SHP77 (cell line): Measurements from ENCODE around the gene SLC23A2.

Experiments used
- DNase-seq, 2 experiments: peaks; one replicate each; lab custom pipeline; 2025; lab: John Stamatoyannopoulos, UW

The SLC23A2 gene

DNA sequence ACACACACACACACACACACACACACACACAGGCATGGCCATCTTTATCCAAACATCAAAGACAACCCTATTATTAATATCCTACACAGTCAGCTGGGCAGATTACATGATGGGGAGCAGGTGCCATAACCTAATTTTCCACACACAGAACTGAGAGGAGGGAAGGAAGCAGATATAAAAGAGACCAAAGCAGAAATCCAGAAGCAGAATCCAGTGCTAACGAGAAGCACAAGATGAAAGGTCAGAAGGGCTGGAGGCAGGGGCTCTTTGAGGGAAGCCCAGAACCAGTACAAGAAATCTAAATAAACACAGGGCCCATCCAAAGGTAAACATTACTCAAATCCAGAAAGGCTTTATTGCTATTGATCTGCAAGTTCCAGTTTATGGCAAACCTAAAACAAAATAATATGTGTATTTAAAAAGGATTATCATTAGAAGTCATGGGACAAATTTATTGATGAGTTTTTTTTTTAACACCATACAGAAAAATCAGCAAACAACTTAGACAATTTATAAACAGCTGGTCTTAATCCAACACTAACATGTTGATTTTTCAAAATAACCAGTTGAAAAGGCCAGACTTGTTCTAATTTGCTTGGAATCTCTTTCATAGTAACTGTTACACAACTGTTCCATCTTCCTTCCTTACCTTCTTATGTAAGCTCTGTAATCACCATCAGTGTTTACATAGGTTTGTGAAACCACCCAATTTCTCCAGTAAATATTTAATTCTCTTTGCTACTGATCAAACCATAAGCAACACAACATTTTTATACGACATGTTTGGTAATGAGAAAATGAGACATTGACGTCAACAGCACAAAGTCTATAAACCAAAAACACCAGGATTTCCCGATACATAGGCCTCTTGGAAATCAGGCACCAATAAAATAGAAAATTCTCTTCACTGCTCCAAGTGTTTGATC, 34.2 kb downstream of the SLC23A2 start:
- no peak for DNase-seq

DNA sequence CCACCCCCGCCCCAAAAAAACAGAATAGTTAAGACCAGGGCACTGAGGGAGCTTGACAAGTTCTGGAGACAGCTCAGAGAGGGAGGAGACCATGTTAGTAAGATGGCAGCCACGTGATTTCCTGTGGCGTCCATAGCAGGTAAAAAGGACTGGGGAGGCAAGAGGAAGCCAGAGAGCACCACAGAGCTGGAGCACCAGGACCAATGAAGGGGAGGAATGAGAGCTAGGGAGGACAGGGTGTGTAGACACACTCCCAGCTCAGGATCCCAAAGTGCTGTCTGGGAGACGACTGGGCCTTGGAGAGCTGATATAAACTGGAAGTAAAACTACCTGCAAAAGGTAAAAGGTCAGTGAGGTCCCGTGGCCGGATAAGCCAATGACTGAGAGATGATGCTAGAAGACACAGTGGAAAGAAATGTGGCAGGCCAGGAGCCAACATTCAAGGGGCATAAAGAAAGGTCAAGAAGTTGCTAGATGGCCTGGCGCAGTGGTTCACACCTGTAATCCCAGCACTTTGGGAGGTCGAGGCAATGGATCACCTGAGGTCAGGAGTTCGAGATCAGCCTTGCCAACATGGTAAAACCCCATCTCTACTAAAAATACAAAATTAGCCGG, 39.0 kb downstream of the SLC23A2 start:
- DNase-seq: no peak

DNA sequence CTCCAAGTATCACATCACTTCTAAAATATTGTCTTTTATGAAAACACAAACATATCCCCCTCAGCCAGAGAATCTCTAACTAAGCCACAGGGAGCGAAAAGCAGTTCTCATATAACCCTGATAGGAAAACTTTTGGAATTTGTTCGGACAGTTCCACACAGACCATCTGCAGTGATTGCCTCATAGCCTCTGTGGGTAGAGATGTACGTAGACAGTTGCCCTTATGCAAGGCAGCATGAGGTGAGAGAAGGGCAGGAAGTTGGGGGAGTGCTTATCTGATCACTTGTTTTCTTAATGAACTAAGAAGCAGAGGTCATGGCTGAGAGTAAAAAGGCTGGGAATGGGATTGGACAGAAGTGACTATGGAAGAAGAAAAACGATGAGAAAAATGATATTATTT, 39.6 kb downstream of the SLC23A2 start:
- DNase-seq: no peak

DNA sequence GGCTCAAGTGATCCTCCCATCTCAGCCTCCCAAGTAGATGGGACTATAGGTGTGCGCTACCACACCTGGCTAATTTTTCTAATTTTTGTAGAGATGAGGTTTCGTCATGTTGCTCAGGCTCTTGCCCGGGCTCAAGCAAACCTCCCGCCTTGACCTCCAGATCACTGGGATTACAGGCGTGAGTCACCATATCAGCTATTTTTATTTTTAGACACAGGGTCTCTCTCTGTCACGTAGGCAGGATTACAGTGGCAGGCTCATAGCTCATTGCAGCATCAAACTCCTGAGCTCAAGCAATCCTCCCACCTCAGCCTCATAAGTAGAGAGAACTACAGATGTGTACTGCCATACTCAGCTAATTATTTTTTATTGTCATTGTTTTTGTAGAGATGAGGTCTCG, 41.7 kb downstream of the SLC23A2 start:
- no peak for DNase-seq

DNA sequence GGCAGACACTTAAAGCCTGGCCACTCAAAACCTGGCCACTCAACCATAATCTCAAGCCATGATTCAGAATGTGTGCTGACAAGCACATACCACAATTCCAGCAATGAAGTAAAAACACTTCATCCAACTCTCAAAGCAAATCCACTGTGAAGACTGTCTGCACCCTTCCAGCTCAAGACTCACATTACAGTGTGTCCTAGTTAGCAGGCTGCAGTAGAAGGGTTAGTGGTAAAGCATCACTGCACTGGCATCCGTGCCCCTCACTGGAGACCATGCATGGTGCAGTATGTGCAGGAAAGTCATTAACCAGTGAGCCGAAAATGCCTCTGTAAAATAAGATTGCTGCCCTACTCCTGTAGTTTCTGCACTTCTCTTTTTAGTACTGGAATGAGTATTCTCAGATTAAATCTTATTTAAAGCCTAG, 43.4 kb downstream of the SLC23A2 start:
- no peak for DNase-seq

DNA sequence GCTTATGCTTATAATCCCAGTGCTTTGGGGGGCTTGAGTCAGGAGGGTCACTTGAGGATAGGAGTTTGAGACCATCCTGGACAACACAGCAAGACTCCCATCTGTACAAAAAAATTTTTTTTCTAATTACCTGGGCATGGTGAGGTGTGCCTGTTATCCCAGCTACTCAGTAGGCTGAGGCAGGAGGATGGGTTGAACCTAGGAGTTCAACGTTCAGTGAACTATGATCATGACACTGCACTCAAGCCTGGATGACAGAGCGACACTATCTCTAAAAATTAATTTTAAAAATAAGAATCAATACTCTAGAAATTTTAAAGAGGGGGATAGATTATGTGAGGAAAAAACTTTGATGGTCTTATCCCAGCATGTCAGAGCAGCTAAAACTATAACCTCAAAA, 44.1 kb downstream of the SLC23A2 start:
- DNase-seq: no peak

DNA sequence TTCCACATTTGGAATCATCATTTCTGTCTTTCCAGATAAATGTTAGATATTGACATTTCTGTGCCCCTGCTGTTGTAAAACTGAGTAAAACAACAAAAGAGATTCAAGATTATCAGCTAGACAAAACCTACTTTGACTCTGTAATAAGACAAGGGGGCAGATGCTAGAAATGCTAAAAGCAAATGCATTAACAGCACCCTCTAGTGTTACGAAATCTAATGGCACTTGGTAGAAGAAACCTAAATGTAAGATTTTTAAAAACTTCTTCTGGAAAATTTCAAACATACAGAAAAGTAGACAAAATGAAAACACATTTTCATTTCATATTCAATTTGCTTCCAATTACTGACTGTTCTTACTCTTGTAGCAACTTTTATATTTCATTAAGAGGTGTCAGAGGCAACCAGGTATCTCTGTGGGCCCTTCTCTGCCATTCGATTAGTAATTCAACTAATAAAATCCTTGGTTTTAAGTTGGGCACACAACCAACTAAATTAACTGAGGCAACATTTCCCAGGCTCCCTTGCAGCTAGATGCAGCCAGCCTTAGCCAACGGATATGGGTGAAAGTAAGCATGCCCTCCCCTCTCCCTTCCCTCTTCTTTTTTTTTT, 45.0 kb downstream of the SLC23A2 start:
- peak; percentile 45 to 49 for DNase-seq

DNA sequence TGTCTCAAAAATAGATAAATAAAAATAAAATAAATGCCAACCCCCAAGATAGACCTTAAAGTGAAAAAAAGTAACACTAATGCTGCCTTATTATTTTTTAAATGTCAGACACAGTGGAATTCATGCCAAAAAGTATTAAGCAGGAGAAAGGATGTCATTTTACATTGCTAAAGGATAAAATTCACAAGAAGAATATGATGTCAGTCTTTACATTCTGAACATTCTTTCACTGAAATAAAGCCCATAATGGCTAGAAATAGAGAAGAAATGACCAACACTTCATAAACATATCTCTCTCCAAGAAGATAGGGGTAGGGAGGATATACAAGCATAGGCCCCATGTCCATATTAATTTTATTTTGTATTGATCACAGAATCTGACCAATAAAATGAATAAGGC, 47.4 kb downstream of the SLC23A2 start:
- no peak for DNase-seq

DNA sequence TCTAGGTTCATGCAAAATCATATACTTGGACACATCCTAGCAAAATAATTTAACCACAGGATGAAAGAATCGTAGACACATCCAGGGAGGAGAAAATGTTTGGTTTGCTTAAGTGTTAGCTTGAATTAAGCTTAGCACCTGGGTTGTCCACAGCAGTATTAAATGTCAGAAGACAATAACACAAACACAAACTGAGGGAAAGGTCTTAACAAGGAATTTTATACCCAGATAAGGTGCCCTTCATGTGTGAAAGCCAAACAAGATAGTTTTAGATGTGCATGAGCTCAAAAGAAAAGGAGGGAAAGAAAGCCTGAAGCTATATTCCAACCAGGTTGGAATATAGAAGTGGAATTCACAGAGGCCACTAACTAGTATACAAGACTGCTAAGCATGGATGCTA, 49.1 kb downstream of the SLC23A2 start:
- DNase-seq: no peak

DNA sequence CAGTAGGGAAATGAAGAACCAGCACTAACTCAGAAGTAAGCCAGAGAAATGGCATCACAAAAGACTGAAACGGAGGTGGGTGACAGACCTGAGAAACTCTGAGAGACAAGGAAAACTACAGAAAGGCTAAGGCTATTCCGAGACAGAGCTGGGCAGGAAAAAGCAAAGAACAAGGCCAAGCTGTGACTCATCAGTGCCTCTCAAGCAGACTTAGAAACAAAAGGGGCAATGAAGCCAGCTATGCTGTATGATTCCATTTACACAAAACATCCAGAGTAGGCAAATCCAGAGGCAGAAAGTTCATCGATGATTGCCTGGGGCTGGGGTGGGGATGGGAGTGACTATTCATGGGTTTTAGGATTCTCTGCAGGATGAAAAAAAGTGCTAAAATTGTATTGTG, 50.0 kb downstream of the SLC23A2 start:
- no peak for DNase-seq

DNA sequence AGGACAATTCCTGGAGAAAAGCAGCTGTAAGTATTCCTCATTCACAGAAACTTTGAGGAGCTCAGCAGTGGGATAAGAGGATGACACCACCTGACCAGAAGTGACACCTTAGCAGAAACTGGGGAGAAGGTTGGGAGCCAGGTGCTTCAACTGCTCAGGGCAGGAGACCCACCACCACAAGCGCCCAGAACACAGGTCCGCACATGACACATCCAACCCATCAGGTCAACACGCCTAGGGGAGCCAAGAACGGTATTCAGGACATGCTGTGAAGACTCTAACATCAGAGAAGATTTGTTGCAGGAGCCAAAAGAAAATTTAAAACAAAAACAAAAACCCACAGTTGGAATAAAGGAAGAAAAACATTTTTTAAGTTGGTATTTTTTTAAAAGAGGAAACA, 50.5 kb downstream of the SLC23A2 start:
- DNase-seq: no peak

DNA sequence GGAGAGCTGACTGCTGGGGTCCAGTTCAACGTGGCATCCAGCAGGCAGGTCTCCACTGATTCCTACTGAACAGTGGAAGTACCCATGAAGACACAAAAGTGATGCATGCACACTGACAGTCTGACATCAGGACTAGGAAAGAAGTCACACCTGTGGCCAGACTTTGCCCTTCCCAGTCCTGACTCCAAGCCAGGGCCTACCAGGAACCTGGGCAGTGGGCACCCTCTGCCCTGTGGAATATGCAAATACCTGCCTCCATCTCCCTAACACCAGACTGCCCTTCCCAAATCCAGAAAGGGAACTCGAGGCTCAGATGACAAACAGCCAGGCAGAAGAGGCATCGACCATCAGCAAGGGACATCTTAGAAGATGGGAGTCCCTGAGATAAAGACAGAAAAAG, 50.9 kb downstream of the SLC23A2 start:
- no peak for DNase-seq

DNA sequence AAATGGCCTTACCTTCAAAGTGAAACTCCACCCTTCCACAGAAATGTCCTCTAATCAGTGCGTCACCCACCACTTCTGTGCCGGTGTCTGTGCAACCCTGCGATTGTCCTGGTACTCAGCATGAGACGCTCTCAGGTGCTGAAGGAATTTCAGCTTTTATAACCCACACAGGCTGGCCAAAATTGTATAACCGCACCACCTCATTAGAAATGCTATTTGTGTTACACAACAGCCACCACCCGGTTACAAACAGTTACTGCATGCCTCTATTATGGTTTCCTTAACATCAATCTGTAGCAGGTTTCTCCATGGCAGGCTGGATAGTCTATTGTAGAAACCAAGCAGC, 51.5 kb downstream of the SLC23A2 start:
- no peak for DNase-seq

DNA sequence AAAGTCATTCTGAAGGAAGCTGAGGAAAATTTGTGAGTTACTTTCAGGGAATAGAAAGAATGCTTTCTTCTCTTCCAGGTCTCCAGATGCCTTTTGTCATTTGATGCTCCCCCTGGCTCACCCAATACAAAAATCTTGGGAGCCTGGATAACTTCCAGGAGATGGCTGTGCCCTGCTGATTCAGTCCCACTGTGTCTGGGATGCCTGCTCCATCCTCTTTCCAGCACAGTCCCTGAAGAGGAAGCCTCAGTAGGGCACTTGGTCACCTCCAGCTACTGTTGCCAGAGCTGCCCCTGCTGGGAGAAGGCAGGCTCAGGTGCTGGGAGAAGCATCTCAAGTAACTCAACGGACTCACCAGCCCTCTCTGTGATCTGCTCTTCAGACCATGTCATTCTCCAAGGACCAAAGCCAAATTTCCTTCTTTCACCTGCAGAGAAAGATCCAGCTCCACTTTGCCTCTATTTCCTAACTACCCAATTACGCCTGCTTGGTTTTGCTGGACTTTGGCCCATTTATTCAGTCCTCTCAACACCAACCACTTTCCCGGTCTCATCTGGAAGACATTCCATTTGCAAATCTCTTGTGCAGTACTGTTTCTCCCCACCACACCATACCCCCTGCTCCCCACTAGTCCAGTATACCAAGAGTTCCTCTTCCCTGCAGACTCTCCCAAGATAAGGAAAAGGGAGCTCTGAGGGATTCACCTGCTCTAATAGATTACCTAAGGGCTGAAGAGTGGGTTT, 53.3 kb downstream of the SLC23A2 start:
- DNase-seq: no peak

DNA sequence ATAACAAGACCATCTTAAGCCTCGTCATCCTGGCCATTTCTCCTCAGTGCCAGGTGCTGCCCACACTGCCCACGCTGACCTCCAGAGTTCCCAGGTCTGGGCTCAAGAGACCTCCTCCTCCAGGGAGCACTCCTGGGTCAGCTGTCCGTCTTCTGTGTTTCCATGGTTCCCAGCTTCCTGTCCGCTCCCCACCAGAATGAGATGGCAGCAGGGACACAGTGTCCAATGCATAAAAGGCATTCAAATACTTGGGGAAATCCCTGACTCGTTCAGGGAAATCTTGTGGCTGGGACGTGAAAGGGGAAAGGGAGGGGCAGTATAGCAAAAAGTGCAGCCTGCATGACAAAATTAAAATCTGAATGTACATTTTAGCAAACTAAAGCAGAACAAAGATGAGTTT, 54.3 kb downstream of the SLC23A2 start:
- no peak for DNase-seq

DNA sequence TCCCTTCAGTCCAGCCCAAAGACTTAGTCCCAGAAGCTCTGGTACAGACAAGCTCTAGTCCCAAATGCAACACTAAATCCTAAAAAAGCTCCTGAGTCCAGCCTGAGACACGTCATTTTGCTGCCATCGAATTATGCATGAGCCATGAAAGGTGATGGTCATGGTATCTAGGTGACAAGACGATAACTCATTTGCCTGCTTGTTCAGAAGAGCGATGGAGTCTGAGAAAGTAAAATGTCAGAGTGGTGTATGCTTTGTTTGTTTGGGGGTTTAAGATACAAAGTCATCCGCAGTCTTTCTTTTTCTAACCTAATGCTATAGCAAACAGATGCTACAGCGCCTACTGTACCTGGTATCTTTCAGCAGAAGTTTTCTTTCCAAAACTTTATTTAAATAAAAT, 54.7 kb downstream of the SLC23A2 start:
- no peak for DNase-seq

DNA sequence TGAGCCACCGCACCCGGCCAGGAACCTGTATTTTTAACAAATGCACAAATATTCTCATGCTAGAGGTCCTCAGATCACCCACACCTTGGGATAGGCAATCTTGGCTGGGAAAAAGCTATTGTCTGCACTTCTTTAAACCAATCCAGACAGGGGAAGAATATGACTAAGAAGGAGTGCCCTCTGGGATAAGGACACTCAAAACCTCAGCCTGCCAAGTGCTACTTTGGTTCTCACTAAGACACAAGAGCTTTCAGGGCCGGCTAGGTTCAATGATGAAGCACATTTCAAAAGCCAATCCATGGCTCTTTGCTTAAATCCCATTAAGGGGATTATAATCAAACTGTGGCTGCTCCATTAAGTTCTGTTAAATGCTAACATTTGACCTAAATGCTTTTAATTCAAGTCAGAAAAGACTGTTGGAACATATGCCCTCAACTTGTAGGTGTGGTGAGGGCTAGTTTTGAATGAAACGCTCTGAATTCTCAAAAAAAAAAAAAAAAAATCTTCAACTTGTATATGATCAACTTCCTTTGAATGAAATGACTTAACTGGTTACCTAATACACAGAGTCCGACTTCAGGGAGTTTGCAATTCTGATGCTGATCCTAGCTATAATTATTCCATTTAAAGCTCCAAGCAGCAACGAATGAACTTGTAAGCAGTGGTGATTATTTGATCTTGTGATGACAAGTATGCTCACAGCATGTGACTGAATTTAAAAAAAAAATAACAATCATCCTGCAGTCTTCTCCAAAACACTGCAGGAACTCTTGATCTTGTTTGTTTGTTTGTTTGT, 56.6 kb downstream of the SLC23A2 start:
- no peak for DNase-seq

DNA sequence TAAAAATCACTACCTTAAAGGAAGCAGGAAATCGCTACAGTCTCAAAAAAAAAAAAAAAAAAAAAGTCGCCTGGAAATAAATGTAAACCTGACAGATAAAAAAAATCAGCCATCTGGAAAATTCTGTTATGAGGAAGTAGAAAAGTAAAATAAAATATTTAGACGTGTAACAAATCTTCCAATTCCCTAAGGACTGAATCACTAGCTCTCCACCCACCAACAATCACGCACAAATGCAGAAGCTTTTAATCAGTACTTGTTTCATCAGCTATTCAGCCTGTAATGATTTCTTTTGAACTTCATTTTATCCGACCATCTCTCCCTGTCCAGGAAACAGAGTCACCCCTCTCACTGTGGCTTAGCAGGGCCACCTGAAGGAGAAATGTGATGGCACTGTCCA, 59.0 kb downstream of the SLC23A2 start:
- no peak for DNase-seq

DNA sequence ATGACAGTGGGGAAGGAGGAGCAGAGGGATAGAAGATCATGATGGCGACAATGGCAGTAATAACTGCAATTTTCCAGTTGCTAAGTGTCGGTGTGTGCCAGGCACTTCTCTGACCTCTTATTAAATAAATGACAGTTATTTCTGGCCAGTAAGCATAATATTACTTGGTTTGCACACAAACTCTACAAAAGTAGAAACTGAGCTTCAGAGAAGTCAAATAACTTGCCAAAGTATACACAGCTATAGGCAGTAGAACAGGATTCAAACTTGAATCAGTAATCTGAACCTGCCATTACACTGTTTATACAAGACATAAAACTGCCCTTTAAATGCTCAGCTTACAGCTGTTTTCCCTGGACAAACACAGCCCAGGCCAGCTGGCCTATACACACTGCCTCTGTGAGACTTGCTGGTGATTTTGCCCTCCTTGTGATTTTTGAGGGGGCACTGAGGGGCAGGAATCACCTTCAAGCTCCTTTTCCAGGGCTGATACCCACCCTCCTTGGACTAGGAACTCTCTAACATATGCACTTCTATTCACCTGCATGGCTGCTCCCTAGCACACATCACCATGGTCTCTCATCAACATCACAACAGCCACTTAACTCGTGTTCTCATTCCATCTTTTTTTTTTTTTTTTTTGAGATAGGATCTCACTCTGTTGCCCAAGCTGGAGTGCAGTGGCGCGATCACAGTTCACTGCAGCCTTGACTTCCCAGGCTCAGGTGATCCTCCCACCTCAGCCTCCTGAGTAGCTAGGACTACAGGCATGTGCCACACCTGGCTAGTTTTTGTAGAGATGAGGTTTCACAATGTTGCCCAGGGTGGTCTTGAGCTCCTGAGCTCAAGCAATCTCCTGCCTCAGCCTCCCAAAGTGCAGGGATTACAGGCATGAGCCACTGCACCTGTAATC, 63.6 kb downstream of the SLC23A2 start:
- peak; percentile 69 to 78 for DNase-seq

DNA sequence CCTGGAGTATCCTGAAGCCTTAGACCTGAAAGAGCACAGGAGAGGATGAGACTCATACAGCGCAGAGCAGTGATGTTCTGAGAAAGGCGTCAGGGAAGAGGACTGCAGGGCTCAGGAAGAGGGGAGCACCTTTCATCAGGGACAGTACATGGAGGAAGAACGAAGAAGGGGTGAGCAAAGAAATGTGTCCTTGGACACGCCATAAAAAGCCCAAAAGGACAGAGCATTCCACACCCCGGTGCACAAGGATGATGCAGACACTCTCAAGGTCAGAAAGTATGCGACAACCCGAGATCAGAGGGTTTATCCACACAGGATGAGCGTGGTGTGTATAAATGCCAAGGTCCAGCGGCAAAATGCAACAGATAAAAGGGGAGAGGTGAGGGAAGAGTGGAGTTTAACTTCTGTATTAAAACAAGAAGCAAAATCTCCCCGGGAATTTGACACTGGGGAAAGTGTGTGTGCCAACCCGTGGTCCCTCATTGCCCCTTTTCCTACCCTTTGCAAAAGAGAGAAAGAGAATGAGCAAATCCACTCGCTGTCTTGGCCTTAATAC, 64.4 kb downstream of the SLC23A2 start:
- no peak for DNase-seq
